ENCODE measurements around the gene GLI2.

GLI2 gene

DNA sequence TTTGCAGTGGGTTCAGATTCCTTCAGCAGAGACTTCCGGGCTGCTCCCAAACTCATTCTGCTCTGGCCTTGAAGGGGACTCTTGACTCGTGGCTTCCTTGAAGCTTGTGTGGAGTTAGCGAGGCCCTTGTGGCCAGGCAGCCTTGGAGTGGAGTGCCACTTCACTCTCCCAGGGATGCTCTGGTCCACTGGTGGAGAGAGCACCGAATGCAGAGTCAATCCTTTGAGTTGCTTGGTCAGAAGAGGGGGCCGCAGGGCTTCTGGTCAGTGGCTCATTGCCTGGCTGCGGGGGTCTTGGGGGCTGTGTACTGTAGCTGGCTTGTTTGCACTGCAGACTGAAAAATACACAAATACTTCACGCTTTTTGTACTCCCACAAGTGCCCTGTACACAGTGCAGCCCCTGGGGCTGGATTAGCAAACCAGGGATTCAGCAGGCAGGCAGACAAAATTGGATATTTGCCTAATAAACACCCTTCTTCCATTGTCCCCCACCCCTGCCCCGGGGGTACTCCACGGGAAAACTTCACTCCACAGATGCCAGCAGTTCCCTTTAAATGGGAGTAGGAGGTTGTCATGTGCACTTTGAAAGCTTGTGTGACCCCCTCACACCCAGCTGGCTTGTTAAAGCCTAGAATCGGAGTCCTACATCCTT lies 3.2 kb downstream of the GLI2 start:
- no peak for DNase-seq (ENCODE audit: low spot score)

DNA sequence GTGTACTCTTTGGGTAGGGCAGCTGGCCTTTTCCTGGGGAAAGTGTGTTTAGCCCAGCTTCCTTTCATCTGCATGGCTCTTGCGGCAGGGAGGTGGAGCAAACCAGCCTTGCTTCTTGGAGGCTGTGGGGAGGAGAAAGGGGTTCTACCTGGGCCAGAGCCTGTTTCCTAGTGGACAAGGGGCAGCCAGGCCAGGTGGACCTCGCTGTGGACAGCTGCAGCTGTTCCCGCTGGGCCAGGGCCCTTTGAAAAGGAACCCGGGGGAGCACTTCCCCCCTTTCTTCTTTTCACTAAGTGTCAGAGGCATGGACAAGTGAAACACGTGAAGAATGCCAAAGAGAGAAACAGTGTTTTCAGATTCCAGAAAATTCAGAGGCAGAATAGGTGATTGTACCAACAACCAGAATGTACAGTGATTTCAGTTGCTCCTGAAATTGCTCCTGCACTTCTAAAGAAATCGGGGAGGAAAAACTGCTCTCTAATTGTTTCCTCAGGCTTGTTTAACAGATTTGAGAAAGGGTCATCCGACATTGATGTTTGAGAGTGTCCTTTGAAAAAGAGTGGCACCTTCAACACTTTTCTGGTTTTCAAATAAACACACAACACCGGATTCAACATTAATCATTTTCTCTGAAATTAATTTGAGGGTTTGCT lies 3.9 kb downstream of the GLI2 start:
- no peak for DNase-seq (ENCODE audit: low spot score)

DNA sequence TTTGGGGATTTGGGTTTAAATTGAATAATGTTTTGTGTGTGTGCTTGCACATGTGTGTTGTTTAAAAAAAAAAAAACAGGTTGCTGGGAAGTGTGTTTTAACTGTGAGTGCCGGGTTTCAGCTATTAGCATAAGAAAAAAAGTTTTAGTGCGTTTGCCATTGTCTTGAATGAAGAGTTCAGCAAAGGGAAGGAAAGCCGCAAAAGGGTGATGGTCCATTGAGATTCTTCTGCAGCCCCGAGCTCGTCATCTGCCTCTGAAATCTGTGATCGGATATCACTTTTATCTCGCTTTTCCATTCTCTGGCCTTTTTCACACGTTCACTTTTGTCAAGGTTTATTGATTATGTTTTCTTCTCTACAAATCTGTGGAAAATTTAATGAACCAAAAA lies 4.7 kb downstream of the GLI2 start:
- no peak for DNase-seq (ENCODE audit: low spot score)

DNA sequence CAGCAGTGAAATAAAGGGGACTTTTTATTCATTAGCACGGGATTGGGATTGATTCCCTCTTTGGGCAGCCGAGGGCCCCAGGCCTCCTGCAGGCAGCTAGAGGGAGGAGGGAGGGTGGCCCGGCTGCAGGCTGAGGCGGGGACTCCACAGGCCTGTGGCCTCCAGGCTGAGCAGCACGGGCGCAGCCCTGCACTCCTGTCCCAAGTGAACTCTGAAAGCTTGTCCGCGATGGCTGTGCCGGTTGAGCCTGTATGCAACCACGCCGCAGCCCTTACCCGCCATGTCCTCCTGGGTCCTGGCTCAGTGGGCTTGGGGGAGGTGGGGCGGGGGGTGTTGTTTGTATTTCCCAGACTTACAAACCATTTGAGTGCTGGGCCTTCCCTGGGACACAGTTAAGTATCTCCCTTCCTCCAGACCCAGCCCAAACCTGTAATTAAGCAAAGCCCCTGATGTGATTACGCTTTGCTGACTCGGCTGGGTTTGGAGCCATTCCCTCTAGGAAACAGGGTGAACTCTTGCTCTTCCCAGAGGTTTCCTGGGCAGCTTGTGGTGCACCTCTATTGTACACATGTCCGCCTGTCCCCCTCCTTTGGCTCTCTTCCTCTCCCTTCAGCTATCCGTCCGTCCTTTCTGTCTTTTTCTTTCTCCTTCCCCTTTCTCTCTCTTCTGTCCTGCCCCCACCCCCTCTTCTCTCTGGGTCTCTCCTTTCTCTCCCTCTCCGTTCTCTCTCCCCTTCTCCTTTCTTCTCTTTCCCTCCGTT lies 5.3 kb downstream of the GLI2 start:
- no peak for DNase-seq (ENCODE audit: low spot score)

DNA sequence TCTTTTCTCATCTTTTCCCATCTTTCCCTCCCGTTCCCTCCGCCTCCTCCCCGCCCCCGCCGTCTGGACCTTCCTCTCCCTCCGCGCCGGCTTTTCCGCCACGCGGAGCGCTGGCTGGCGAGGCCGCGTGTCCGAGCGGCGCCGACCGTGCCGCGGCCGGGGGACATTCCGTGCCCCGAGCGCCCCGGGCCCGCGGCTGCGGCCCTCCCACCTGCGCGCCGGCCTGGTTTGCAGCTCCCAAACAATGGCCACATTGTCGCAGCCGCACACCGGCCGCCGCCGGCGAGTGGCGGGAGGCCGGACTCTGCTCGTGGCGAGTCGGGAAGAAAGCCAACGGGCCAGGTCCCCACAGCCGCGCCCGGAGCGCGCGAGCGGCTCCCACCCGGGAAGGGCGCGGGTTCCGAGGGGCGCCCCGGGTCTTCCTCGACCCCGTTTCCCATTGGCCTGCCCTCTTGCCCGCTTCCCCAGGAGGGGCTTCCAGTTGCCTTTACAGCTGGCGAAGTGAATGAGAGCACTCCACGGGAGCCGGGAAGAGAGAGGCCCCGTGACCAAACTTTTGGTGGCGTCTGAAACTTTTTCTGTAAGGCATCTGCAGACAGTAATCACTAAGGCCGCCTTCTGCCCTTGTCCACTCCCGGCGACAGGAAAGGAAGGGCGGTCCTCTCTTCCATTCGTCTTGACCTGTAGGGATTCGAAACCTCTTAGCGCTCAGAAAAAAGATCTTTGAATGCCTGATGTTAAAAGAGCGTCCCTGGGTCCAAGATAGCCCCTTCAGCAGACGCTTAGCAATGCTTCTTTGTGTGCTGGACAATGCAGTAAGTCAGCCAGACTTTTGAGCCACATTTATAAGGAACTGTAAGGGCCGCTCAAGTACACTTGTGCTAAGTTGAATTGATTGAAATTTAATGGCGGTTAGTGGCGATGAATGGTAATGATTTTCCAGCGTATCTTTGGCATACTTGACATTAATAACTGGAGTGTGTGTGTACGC lies 6.2 kb downstream of the GLI2 start:
- DNase-seq (ENCODE audit: low spot score) = no peak

DNA sequence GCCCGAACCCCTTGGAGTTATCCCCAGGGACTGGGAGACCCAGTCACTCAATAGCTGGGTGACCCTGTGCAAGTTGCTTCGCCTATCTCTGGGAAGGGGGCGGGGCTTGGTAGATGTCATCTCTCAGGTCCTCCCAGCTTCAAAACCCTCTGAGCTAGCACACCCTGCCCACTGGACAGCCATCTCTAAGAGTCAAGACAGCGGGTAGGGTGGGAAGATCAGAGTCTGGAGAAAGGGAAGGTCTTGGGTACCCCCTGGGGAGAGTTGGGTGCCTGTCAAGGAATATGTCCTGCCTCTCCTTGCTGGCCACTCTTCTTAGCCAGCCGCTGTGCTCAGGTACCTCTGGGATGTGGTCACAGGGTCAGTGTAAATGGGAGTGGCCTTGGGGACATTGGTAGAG lies 8.0 kb downstream of the GLI2 start:
- no peak for DNase-seq (ENCODE audit: low spot score)

DNA sequence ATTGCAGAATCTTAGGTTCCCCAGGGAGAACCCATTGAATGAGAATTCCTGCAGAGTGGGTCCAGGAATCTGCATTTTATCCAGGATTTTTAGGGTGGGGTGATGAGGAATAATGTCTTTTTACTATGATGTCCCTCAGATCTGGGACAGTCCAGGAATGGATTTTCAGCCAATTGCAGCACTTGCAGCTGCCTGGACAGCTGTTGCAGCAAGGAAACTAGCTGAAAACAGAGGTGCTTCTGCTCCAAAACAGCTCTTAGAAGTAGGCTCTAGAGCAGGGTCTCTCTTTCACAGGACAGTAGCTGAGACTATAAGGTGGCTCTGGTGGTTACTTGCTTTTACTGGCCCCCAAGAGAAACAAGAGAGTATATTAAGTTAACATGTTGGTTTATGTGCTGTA lies 9.1 kb downstream of the GLI2 start:
- no peak for DNase-seq (ENCODE audit: low spot score)

DNA sequence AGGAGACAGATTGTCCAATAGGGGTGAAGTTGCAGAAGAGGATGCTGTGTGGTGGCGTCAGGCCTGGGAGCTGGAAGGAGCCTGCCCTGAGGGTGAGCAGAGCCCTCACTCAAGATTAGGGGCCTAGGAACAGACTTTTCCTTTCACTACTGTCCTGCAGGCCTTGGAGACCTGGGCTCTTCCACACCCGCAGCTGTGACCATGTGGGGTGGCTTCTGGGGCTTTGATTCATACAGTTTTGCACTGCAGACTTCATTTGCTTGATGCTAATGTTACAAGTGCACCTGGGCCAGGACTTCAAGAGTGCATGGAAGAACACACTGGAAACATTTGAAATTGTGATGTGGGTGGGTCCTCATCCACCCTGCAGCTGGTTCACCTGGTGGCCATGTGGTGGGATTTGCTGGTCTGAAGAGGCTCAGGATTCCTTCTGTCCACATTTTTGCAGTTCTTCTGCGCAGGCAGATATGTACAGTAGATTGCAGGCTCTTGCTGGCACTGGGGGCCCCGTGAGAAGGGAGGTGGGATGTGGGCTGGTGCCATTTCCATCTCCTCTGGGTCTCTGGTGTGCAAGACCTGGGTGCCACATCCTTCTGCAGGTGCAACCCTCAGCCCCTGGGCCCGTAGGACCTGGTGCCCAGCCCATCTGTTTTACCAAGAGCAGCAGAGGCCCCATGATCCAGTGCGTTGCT lies 9.9 kb downstream of the GLI2 start:
- DNase-seq (ENCODE audit: low spot score) = no peak

DNA sequence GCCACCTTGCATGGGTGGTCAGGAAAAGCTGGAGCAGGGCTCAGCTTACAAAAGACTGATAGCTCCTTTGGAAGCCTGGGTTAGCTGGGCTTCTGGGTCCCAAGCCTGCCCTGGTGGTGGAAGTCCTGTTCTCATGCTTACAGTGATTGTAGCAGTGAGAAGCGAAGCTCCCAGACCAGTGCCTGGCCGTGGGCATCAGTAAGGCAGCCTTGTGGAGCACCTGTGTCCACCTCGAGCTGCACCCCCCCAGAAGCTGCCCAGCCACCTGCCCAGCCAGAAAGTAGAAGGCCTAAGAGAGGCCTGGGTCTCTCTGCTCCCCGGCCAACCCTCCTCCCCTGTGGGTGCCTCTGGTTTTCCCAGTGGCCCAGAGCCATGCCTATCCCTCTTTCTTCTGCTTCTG lies 10.5 kb downstream of the GLI2 start:
- DNase-seq (ENCODE audit: low spot score) = no peak

DNA sequence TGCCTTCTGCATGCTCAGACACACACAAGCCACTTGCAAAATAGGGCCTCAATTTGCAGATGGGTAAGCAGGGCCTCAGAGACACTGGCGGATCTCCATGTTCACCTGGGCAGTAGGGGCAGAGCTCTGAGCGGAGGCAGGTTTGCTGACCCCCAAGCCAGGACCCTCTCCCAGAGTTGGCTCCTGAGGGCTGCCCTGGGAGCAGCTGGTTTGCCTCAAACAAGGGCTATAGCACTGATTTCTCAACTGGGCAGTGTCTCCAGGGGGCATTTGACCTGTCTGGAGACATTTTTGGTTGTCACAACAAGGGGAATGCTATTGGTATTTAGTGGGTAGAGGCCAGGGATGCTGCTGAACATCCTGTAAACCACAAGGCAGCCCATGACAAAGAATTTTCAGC lies 11.6 kb downstream of the GLI2 start:
- DNase-seq (ENCODE audit: low spot score) = no peak

DNA sequence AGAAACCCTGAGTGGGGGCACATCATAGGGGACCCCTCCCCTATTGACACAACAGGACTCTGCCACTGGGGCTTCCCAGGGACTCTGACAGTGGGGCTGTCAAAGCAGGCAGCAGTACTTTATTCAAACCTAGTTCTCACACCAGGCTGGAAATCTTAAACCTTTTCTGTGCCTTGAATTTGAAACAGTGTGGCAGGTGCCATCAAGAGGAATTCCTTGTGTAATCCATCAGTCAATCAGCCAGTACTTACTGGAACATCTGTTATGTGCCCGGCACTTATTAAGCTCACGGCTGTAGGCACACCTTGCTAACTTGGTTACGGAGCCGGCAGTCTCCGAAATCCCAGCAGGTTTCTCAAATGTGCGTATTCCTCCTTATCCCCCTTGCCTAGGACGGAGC lies 12.0 kb downstream of the GLI2 start:
- no peak for DNase-seq (ENCODE audit: low spot score)

DNA sequence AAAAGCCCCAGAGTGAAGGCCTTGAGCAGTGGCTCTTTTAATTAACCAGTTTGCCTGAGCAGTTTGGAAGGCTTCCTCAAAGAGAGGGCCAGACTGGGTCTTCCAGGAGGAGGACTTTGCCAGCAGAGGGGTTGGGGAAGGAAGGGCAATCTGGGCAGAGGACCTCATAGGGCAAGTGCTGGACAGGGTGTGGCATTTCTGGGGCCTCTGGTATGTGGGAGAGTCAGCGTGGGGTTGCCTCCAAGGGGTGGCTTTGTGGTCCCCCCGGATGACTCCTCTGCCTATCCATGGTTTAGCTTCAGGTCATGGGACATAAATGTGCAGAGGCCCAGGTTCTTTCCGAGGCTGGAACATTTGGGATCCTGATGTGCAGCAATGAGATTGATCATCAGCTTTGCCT lies 12.6 kb downstream of the GLI2 start:
- DNase-seq (ENCODE audit: low spot score) = no peak

DNA sequence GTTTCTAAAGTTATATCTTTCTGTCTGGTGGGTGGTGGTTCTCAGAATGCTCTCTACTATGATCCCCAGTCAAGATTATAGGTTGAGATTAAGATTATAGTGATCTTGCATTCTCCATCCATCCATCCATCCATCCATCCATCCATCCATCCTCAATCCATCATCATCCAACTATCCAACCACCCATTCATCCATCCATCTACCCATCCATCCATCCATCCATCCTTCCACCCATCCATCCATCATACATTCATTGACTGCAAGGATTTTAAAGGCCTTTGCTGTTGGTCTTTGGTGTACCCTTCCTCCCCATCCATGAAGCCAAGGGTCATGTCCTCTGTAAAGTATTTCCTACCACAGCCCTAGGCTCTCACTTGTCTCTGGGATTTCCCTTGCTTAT lies 13.1 kb downstream of the GLI2 start:
- no peak for DNase-seq (ENCODE audit: low spot score)

DNA sequence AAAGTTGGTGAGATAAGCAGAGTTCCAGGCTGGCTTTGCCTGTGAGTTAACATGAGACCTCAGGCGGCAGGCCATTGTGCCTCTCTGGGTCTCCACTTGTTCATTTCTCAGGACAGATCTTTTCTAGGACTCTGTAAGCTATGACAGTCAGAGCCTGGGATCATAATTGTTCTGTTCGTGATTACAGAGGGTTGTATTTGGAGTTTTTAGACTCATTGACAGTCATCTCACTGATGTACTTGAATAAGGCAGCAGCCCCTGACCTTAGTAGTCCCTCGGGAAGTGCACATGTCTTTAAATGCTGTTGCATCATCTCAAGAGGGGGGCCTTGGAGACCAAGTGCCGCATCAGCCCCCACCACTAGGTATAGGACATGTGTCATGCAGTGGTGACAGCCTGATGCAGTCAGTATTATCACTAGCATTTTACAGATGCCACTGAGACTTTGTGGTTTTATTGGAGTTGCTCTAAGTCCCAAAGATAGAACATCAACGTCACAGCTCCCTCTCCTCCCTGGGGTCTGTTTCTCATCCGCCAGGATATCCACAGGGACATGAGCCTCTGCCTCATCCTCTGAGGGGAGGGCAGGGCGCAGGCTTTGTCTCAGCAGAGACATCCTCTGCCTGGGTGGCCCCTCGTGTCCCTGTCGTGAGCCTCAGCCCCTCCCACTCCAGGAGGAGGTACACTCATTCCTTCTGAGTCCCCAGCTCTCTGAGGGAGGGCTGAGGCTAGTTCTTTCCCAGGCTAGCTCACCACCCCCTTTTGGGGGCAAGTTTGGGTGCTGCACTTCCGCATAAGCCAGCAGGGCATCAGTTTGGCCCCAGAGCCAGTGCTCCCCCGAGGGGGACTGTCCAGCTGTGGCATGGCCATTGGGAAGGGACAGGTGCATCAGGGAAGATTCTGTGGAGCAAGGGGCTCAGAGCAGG lies 14.1 kb downstream of the GLI2 start:
- no peak for DNase-seq (ENCODE audit: low spot score)

DNA sequence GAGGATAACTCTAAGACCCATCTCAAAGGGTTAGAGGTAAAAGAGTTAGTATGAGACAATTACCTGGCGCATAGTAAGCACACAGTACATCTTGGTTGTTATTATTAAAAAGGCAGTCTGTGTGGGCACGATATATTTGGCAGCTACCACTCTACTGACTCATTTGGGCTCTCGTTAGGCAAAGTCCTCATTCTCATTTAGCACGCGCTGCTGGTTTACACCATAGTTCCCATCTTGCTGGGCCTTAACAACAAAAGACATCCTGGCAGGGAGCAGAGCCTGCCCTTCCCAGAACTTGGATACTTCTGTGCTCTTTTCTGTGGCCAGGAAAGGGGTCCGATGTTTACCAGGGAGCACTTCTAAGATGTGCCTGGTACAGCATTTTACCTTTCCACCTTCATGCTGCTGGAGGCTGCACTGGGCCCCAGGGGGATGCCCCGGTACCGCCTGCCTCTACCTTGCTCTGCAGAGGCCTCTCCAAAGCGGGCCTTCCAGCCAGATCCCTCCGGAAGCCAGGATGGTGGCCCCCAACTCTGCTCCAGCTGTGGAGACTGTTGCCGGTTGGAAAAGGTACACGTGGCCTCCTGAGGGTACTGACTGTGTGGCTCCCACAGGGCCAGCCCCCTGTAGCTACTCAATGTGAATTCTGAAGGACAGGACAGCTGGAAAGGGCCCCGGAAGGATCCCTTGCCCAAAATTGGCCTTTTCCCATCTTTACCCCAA lies 15.0 kb downstream of the GLI2 start:
- DNase-seq (ENCODE audit: low spot score) = no peak

DNA sequence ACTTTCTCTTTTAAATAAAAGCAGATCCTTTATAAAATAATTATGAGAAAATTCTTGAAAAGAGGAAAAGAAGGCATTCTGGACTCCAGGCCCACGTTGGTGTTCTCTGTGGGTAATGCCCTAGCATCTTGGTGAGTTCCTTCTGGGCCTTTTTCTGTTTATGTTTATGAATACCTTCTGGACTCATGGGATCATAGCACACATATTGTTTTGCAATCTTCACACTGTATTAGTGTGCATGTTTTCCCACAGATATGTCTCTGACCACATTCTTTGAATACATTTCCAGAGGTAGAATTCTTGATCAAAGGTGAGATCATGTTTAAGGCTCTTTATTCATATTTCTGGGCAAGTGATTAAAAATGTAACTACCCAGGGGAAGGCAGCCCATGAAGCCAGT lies 15.9 kb downstream of the GLI2 start:
- no peak for DNase-seq (ENCODE audit: low spot score)

DNA sequence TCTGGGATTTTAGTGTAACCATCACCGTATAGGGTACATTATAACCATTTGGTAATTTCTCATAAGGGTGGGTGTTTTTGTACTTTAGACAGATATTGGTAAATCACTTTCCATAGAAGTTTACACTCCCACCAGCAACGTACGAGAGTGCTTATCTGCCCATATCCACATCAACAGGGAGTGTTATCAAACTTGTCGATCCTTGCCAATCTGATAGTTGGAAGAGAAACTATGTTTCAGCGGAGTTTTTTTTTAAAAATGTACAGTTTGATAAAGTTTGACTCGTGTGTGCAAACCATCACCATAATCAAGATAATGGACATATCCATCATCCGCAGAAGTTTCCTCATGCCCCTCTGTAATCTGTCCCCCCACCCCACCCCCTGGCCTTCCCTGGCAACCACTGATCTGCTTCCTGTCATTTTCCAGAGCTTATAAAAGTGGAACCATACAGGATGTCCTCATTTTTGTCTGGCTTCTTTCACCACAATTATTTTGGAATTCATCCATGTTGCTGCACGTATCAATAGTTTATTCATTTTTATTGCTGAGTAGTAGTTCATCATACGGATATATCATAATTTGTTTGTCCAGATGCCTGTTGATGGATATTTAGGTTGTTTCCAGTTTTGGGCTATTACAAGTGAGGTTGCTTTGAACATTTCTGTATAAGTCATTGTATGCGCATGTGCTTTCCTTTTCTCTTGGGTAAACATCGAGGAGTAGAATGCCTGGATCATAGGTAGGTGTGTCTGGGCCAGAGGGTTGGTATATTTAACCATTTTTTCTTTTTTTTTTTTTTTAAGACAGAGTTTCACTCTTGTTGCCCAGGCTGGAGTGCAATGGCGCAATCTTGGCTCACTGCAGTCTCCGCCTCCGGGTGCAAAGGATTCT lies 18.6 kb downstream of the GLI2 start:
- DNase-seq (ENCODE audit: low spot score) = no peak

DNA sequence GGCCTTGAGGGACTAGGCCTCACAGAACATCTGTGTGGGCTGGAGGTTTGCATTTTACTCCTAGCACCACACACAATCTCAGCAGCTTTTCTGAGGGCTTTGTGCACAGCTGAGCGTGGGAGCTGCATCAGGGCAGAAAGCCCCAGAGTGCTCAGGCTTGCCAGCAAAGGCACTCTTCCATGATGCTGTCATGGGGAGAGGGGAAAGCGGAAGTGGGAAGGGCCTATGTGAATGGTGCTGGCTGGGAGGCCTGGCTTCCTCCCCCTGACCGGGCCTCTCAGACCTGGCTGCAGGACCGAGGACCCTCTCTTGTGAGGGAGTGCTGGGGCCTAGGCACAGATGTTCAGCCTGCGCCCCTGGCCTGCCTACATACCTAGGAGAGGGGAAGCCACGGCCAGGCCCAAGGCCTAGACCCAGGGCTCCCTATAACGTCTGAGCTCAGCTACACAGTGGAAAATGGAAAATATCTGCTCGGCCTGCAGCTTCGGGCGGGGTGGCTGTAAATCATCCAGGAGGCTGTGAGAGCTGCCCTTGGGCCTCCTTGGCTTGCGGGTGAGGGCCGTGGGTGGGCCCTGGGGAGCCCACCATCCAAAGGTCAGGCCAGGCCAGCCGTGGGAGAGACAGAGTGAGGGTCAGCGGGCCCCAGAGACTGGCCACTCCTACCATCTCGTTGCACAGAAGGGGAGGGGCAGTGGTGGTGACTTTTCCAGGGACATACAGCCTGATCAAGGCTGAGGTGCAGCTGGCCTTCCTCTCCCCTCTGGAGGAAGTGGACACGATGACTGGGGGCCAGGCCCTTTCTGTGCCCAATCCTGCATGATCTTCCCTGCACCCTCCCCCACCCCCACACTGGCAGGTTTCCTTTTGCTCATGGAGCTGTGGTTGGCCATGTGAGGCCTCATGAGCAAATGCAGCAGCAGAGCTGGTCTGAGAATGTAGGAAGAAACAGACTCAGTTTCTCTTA lies 22.8 kb downstream of the GLI2 start:
- no peak for DNase-seq (ENCODE audit: low spot score)
